ENCODE measurements around the gene ALOX15. TPM values are rescaled to one million over a fixed set of nuclear protein-coding genes. Genes with fewer than 3 reads are reported as not detected.
"Not testable (repeated sequence)": the region's sequence is repeated elsewhere in the genome, so short reads cannot be mapped to it uniquely, and the experiment has no call there.

ALOX15 gene
- total and polyA plus RNA-seq, 7 donors = 0.10 to 0.36 TPM; not detected in 5

DNA sequence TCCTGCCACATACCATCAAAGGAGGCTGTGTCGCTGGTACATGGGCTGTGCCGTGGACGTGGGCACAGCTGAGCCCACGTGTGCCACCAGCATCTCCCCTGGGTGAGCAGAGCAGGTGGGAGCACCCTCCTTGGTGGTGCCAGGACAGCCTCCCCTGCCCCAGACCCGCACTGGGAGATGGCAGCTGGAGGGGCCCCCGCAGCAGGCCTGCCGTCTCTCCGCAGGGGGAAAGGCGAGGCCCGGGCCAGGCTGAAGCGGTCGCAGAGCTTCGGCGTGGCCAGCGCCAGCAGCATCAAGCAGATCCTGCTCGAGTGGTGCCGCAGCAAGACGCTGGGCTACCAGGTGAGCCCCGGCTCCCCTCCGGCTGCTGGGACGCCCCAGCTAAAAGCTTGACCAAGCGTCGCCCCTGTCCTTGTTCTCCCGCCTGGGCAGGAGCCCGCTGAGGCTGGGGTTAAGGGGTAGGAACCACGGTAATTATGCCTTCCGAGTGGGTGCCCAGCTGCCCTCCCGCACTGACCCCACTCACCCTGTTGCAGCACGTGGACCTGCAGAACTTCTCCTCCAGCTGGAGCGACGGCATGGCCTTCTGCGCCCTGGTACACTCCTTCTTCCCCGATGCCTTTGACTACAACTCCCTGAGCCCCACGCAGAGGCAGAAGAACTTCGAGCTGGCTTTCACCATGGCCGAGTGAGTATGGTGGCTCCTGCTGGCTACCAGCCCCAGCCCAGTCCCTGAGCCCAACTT lies 44.7 kb downstream of the ALOX15 start:
- Histone ChIP-seq H3K27ac (peak overlapping the region; percentile 84), H3K36me3 (ENCODE audit: insufficient read depth in 1 of 2, low read depth in 1 of 2) (peaks cover 0 to 59% of the 10 kb centered on the region in 2 donors), H3K27me3 (ENCODE audit: insufficient read depth in 3 of 3, low read length in 2 of 3) (no peaks in the 10 kb centered on the region), H3K4me1 (peaks cover 89% of the 10 kb centered on the region), H3K4me3 (no peak overlapping the region), H3K9me3 (no peaks in the 10 kb centered on the region)
- intact Hi-C loops (cut with DNase I) = no loop called here
- WGBS, 3 donors = 81 to 93% (median 85%) methylated on average over 30 to 36 of the region's 36 CpGs
- DNase-seq = no peak
- no peak for TF ChIP-seq CTCF (IDR thresholded peaks at IDR 0.05)
- no peak for ATAC-seq

- intact Hi-C loops (cut with DNase I) = not testable (repeated sequence)
- WGBS, 3 donors = 78 to 91% (median 87%) methylated on average over 22 to 23 of the region's 23 CpGs
Observed at GRCh38 chr17:4595685-4596342, 45.7 kb downstream of the ALOX15 start.

GRCh38 chr17:4594931-4595684 lies 46.4 kb downstream of the ALOX15 start:
- intact Hi-C loops (cut with DNase I) = no loop called here
- Histone ChIP-seq H3K4me3 (peak overlapping the region; percentile 12), H3K27me3 (ENCODE audit: insufficient read depth in 3 of 3, low read length in 2 of 3) (no peaks in the 10 kb centered on the region), H3K9me3 (no peaks in the 10 kb centered on the region), H3K36me3 (ENCODE audit: insufficient read depth in 1 of 2, low read depth in 1 of 2) (peaks cover 0 to 59% of the 10 kb centered on the region in 2 donors), H3K4me1 (peaks cover 91% of the 10 kb centered on the region), H3K27ac (peak overlapping the region; percentile 99)
- ATAC-seq = no peak
- TF ChIP-seq CTCF (IDR thresholded peaks at IDR 0.05) = peak; percentile 15
- 32 to 58% (median 35%) methylated on average over 27 to 29 of the region's 29 CpGs for WGBS, 3 donors
- peak in 1 of 2 donors; percentile 75 for DNase-seq

More at GRCh38 chr17:4595685-4596342, 45.7 kb downstream of the ALOX15 start:
- not testable (repeated sequence) for H3K4me3 ChIP-seq; DNase-seq; ATAC-seq; H3K9me3 ChIP-seq; H3K27me3 ChIP-seq (ENCODE audit: insufficient read depth in 3 of 3, low read length in 2 of 3)
- Histone ChIP-seq H3K4me1 (peaks cover 90% of the 10 kb centered on the region), H3K27ac (peak overlapping the region; percentile 99), H3K36me3 (ENCODE audit: insufficient read depth in 1 of 2, low read depth in 1 of 2) (peaks cover 0 to 59% of the 10 kb centered on the region in 2 donors)

- 74 to 93% (median 80%) methylated on average over 7 of the region's 7 CpGs for WGBS, 3 donors
- intact Hi-C loops (cut with DNase I) = no loop called here
- DNase-seq = no peak
- Histone ChIP-seq H3K36me3 (ENCODE audit: insufficient read depth in 1 of 2, low read depth in 1 of 2) (peaks cover 0 to 59% of the 10 kb centered on the region in 2 donors), H3K27ac (peak overlapping the region; percentile 99), H3K9me3 (no peaks in the 10 kb centered on the region), H3K4me3 (peak overlapping the region; percentile 7), H3K27me3 (ENCODE audit: insufficient read depth in 3 of 3, low read length in 2 of 3) (no peaks in the 10 kb centered on the region), H3K4me1 (peaks cover 84% of the 10 kb centered on the region)
- no peak for TF ChIP-seq CTCF (IDR thresholded peaks at IDR 0.05)
- ATAC-seq = no peak
Observed at GRCh38 chr17:4594406-4594805, 47.1 kb downstream of the ALOX15 start.

GRCh38 chr17:4593021-4593421 lies 48.5 kb downstream of the ALOX15 start:
- WGBS, 3 donors = 69 to 74% (median 71%) methylated on average over 14 of the region's 14 CpGs
- Histone ChIP-seq H3K36me3 (ENCODE audit: insufficient read depth in 1 of 2, low read depth in 1 of 2) (peaks cover 0 to 55% of the 10 kb centered on the region in 2 donors), H3K27me3 (ENCODE audit: insufficient read depth in 3 of 3, low read length in 2 of 3) (no peaks in the 10 kb centered on the region), H3K4me1 (peaks cover 79% of the 10 kb centered on the region), H3K9me3 (no peaks in the 10 kb centered on the region), H3K27ac (peak overlapping the region; percentile 99), H3K4me3 (peak overlapping the region; percentile 37)
- ATAC-seq (no peak), DNase-seq (no peak)
- no peak for TF ChIP-seq CTCF (IDR thresholded peaks at IDR 0.05)
- intact Hi-C loops (cut with DNase I) = no loop called here

Data from psoas muscle (tissue), 8 donors.